Measurements from ENCODE around the gene BATF3.

The BATF3 gene

DNA sequence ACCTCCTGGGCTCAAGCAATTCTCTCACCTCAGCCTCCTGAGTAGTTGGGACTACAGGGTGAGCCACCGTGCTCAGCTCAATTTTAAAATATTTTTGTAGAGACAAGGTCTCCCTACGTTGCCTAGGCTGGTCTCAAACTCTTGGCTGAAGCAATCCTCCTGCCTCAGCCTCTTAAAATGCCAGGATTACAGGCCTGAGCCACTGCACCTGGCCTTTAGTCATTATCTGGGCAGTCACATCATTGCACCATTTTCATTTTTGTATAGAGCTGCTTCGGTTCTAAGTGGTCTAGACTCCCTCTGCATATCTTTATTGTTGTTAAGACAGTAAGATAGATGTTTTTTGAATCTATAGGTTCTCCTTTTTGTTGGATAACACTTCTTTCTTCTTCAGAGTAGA is 51.2 kb downstream of the BATF3 start:
- TF ChIP-seq CREB1 (IDR thresholded peaks at IDR 0.05; ENCODE audit: low read depth) (no peak), NFIC (IDR thresholded peaks at IDR 0.05) (no peak), TEAD4 (IDR thresholded peaks at IDR 0.05) (no peak), EGR1 (IDR thresholded peaks at IDR 0.05) (no peak), TCF12 (IDR thresholded peaks at IDR 0.05; ENCODE audit: low read depth) (no peak), FOXM1 (IDR thresholded peaks at IDR 0.05; ENCODE audit: borderline replicate concordance, low read depth) (no peak)
- TF ChIP-seq, protein P1, sequence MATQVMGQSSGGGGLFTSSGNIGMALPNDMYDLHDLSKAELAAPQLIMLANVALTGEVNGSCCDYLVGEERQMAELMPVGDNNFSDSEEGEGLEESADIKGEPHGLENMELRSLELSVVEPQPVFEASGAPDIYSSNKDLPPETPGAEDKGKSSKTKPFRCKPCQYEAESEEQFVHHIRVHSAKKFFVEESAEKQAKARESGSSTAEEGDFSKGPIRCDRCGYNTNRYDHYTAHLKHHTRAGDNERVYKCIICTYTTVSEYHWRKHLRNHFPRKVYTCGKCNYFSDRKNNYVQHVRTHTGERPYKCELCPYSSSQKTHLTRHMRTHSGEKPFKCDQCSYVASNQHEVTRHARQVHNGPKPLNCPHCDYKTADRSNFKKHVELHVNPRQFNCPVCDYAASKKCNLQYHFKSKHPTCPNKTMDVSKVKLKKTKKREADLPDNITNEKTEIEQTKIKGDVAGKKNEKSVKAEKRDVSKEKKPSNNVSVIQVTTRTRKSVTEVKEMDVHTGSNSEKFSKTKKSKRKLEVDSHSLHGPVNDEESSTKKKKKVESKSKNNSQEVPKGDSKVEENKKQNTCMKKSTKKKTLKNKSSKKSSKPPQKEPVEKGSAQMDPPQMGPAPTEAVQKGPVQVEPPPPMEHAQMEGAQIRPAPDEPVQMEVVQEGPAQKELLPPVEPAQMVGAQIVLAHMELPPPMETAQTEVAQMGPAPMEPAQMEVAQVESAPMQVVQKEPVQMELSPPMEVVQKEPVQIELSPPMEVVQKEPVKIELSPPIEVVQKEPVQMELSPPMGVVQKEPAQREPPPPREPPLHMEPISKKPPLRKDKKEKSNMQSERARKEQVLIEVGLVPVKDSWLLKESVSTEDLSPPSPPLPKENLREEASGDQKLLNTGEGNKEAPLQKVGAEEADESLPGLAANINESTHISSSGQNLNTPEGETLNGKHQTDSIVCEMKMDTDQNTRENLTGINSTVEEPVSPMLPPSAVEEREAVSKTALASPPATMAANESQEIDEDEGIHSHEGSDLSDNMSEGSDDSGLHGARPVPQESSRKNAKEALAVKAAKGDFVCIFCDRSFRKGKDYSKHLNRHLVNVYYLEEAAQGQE (IDR thresholded peaks at IDR 0.05; ENCODE audit: low read depth), result no peak

GRCh38 chr1:212647004-212647403 is 52.6 kb downstream of the BATF3 start:
- TF ChIP-seq TAF1 (IDR thresholded peaks at IDR 0.05; ENCODE audit: low read depth) (no peak), TCF12 (IDR thresholded peaks at IDR 0.05; ENCODE audit: low read depth) (no peak), RAD21 (IDR thresholded peaks at IDR 0.05; ENCODE audit: low read depth) (no peak), NFIC (IDR thresholded peaks at IDR 0.05) (no peak)

DNA sequence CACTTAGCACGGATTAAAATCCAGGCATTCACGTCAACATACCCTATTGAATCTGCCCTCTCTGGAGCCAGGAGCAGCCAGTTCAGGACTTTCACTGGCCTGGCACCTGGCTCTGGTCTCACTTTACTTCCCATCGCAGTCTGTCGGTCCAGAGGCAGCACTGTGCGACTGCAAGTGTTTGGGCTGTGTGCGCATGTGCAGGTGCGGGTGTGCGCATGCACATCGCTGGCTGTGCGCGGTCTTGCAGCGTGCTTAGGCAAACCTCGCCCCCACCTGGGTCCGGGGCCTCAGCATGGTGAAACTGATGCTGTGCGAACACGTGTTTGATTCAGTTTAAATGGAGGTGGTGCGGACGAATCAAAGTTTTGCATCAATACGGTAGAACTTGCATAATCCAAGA is 53.1 kb downstream of the BATF3 start:
- TF ChIP-seq RAD21 (IDR thresholded peaks at IDR 0.05; ENCODE audit: low read depth) (no peak), NFIC (IDR thresholded peaks at IDR 0.05) (no peak), YY1 (IDR thresholded peaks at IDR 0.05; ENCODE audit: low read depth) (no peak), TCF12 (IDR thresholded peaks at IDR 0.05; ENCODE audit: low read depth) (no peak), CREB1 (IDR thresholded peaks at IDR 0.05; ENCODE audit: low read depth) (no peak), TAF1 (IDR thresholded peaks at IDR 0.05; ENCODE audit: low read depth) (no peak), CEBPB (IDR thresholded peaks at IDR 0.05) (no peak), EGR1 (IDR thresholded peaks at IDR 0.05) (no peak), FOXM1 (IDR thresholded peaks at IDR 0.05; ENCODE audit: borderline replicate concordance, low read depth) (no peak), EP300 (IDR thresholded peaks at IDR 0.05; ENCODE audit: borderline replicate concordance) (no peak), TEAD4 (IDR thresholded peaks at IDR 0.05) (no peak), ZBTB7A (IDR thresholded peaks at IDR 0.05; ENCODE audit: low read depth) (no peak)
- TF ChIP-seq, protein P1 (IDR thresholded peaks at IDR 0.05; ENCODE audit: low read depth), result no peak
- TF ChIP-seq, protein P2, sequence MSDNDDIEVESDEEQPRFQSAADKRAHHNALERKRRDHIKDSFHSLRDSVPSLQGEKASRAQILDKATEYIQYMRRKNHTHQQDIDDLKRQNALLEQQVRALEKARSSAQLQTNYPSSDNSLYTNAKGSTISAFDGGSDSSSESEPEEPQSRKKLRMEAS (IDR thresholded peaks at IDR 0.05), result no peak
- TF ChIP-seq, protein P3, sequence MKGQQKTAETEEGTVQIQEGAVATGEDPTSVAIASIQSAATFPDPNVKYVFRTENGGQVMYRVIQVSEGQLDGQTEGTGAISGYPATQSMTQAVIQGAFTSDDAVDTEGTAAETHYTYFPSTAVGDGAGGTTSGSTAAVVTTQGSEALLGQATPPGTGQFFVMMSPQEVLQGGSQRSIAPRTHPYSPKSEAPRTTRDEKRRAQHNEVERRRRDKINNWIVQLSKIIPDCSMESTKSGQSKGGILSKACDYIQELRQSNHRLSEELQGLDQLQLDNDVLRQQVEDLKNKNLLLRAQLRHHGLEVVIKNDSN (IDR thresholded peaks at IDR 0.05), result no peak

- TF ChIP-seq, protein P1 (IDR thresholded peaks at IDR 0.05; ENCODE audit: low read depth), result no peak
- TF ChIP-seq TEAD4 (IDR thresholded peaks at IDR 0.05) (no peak), ZBTB7A (IDR thresholded peaks at IDR 0.05; ENCODE audit: low read depth) (no peak), YY1 (IDR thresholded peaks at IDR 0.05; ENCODE audit: low read depth) (no peak), NFIC (IDR thresholded peaks at IDR 0.05) (no peak), CREB1 (IDR thresholded peaks at IDR 0.05; ENCODE audit: low read depth) (no peak), TCF12 (IDR thresholded peaks at IDR 0.05; ENCODE audit: low read depth) (no peak), FOXM1 (IDR thresholded peaks at IDR 0.05; ENCODE audit: borderline replicate concordance, low read depth) (no peak), CEBPB (IDR thresholded peaks at IDR 0.05) (no peak), EGR1 (IDR thresholded peaks at IDR 0.05) (no peak), RAD21 (IDR thresholded peaks at IDR 0.05; ENCODE audit: low read depth) (no peak), EP300 (IDR thresholded peaks at IDR 0.05; ENCODE audit: borderline replicate concordance) (no peak), TAF1 (IDR thresholded peaks at IDR 0.05; ENCODE audit: low read depth) (no peak)
- TF ChIP-seq, protein P2 (IDR thresholded peaks at IDR 0.05), result no peak
- TF ChIP-seq, protein P3 (IDR thresholded peaks at IDR 0.05), result no peak
These were observed 53.8 kb downstream of the BATF3 start for GRCh38 chr1:212645546-212646543.
